ENCODE results near the gene APRT. TPM values are rescaled to one million over a fixed set of nuclear protein-coding genes. Genes with fewer than 3 reads are reported as not detected.

The APRT gene
- total RNA-seq, 2 experiments from 2014 or later: 140 to 141 TPM

DNA sequence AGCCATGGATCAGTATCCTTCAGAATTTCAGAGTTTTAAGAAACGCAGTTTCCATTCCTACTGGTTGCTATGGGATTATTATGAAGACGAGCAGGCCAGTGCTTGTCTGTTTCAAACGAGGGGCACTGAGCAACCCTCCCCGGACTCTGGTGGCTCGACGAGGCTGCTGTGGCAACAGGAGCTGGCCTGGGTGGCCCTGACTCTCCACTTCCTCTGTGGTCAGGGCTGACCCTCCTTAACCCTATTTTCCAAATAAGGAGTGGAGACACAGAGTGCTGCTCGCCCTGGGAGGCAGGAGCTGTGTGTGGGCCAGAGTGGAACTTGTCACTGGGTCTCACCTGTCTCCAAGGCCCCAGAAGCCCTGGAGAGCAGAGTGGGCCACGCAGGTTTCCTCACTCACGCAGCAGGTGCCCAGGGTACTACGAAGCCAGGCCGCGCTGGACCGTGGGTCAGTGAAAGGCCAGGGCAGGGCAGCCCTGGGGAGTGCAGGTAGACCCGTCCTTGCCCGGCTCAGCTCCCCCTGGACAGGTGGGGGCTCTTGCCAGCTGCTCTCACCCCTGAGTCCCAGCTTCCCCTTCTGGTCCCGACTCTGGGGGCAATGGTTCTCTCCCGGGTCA is 41.7 kb upstream of the APRT start:
- DNase-seq (no peak), ATAC-seq (no peak)
- CTCF ChIA-PET: no interaction called here
- Mint-ChIP-seq H3K9me3 (ENCODE audit: insufficient read depth) (no peaks in the 10 kb centered on the region), H3K36me3 (ENCODE audit: low read depth) (peaks cover 5% of the 10 kb centered on the region), H3K27me3 (ENCODE audit: low read depth) (no peaks in the 10 kb centered on the region), H3K4me1 (ENCODE audit: low read depth) (peaks cover 25% of the 10 kb centered on the region), H3K27ac (no peak overlapping the region), H3K4me3 (no peak overlapping the region)
- POLR2A ChIA-PET: interaction anchor here (0.5 to 1.2 kb wide), 2 partner anchors 41 to 806 kb away, joined by 3 to 4 read pairs; partner anchors contain the start of gene APRT

DNA sequence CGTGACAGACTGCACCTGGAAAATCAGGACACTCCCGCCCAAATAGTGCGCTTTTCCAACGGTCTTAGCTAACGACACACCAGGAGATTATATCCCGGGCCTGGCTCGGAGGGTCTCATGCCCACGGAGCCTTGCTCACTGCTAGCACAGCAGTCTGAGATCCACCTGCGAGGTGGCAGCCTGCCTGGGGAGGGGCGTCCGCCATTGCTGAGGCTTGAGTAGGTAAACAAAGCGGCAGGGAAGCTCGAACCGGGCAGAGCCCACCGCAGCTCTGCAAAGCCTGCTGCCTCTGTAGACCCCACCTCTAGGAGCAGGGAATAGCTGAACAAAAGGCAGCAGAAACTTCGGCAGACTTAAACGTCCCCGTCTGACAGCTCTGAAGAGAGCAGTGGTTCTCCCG is 39.9 kb upstream of the APRT start:
- DNase-seq (no peak), ATAC-seq (no peak)
- ChIA-PET CTCF (no interaction called here), POLR2A (no interaction called here)
- Mint-ChIP-seq H3K4me3 (no peak overlapping the region), H3K27ac (no peak overlapping the region), H3K27me3 (ENCODE audit: low read depth) (no peaks in the 10 kb centered on the region), H3K4me1 (ENCODE audit: low read depth) (peaks cover 17% of the 10 kb centered on the region), H3K36me3 (ENCODE audit: low read depth) (peaks cover 3% of the 10 kb centered on the region), H3K9me3 (ENCODE audit: insufficient read depth) (no peaks in the 10 kb centered on the region)

DNA sequence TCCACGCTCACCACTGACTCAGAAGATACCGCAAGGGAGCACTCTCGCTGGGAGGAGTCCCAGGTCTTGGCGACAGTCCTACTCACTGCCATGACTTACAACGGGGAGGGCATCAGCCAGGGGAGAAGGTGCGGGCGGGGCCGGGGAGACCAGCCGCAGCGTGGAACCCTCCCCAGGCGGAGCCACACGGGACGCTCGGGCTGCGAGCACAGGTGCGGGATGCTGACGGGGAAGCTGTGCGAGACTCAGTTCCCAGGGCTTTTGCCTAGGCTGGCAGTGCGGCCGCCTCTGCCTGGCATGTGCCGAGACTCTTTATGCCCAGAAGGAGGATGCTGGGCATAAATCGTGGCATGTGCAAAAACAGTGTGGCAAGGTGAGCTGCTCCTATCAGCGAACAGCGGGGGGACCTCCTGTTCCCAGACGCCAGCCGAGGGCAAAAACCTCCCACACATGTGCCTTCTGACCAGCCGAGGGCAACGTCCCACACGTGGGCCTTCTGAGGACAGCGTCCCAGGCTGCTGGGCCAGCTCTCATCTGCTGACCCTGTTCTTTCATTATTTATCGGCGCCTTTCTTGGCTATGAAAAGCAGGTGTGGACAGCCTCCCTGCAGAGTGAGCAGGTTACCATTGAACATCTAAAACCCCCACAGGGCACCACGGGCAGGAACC is 38.9 kb upstream of the APRT start:
- peaks cover 13% of the 10 kb centered on the region for H3K4me1 Mint-ChIP-seq (ENCODE audit: low read depth)
- H3K27me3 Mint-ChIP-seq (ENCODE audit: low read depth): no peaks in the 10 kb centered on the region
- no peak overlapping the region for H3K27ac Mint-ChIP-seq
- no peak for ATAC-seq
- ChIA-PET CTCF (no interaction called here), POLR2A (no interaction called here)
- H3K4me3 Mint-ChIP-seq: no peak overlapping the region
- no peaks in the 10 kb centered on the region for H3K9me3 Mint-ChIP-seq (ENCODE audit: insufficient read depth)
- H3K36me3 Mint-ChIP-seq (ENCODE audit: low read depth): peaks cover 3% of the 10 kb centered on the region
- DNase-seq: no peak

DNA sequence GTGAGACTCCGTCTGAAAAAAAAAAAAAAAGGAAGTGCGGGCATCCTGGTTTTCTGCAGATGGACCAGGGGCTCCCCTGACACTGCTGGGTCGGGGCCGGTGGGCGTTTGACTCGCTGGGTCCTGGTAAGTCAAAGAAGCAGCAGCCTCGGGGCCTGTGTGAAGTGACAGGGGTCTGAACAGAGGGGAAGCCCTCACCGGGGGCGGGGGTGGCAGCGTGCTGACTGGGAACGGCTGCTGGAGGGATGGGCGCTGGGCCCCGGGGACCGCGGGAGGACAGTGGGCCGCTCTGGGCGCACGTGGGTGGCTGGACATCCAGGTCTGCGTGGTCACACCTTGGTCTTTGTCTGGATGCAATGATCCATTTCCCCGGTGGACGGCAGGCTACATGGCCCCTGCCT is 36.8 kb upstream of the APRT start:
- Mint-ChIP-seq H3K4me3 (no peak overlapping the region), H3K36me3 (ENCODE audit: low read depth) (no peaks in the 10 kb centered on the region), H3K4me1 (ENCODE audit: low read depth) (no peaks in the 10 kb centered on the region), H3K27me3 (ENCODE audit: low read depth) (no peaks in the 10 kb centered on the region), H3K27ac (no peak overlapping the region), H3K9me3 (ENCODE audit: insufficient read depth) (no peaks in the 10 kb centered on the region)
- ATAC-seq (no peak), DNase-seq (no peak)
- ChIA-PET CTCF (no interaction called here), POLR2A (no interaction called here)

DNA sequence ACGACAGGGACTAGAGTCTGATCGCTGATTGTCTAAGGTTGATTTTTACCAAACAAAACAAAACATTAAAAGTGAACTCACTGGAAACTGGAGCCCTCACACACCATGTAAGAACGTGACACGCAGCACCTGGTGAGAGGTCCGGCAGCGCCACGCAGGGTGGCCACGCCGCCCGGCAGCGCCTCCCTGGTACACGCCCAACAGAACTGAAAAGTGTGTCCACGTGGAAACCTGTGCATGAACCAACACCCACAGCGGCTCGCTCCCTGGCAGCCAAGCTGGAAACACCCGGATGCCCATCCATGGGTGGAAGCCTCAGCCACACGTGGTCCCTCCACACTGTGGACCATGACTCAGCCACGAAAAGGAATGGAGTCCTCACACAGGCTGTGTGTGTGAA is 35.9 kb upstream of the APRT start:
- CTCF ChIA-PET: no interaction called here
- no peaks in the 10 kb centered on the region for H3K4me1 Mint-ChIP-seq (ENCODE audit: low read depth)
- no peak overlapping the region for H3K27ac Mint-ChIP-seq

DNA sequence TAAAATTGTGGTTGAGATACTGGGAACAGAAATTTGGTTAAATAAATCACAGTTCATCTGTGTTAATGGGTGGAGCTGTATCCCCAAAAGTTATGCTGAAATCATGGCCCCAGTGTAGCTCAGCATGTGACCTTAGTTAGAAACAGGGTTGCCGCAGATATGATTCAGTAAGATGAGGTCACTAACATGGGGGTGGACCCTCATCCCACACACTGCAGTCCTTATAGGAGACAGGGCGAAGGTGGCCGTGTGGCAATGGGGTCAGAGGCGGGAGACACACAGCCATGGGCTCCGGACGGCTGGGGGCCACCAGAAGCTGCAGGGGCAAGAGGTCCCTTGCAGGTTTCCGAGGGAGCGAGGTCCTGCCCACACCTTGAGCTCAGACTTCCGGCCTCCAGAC is 34.4 kb upstream of the APRT start:
- Mint-ChIP-seq H3K27me3 (ENCODE audit: low read depth) (no peaks in the 10 kb centered on the region), H3K4me1 (ENCODE audit: low read depth) (no peaks in the 10 kb centered on the region), H3K36me3 (ENCODE audit: low read depth) (no peaks in the 10 kb centered on the region), H3K4me3 (no peak overlapping the region), H3K9me3 (ENCODE audit: insufficient read depth) (no peaks in the 10 kb centered on the region), H3K27ac (no peak overlapping the region)
- CTCF ChIA-PET: interaction anchor here (1.1 kb wide), 1 partner anchor 12 kb away, joined by 5 read pairs; no protein-coding TSS in a partner anchor
- no peak for DNase-seq
- no peak for ATAC-seq
- POLR2A ChIA-PET: interaction anchor here (1.2 kb wide), 1 partner anchor 11 kb away, joined by 3 read pairs; the partner anchor contains the start of genes GALNS and TRAPPC2L

More for the DNA sequence above, 35.9 kb upstream of the APRT start:
- Mint-ChIP-seq H3K4me3 (no peak overlapping the region), H3K27me3 (ENCODE audit: low read depth) (no peaks in the 10 kb centered on the region), H3K9me3 (ENCODE audit: insufficient read depth) (no peaks in the 10 kb centered on the region), H3K36me3 (ENCODE audit: low read depth) (no peaks in the 10 kb centered on the region)
- no peak for ATAC-seq
- DNase-seq: no peak
- POLR2A ChIA-PET: no interaction called here

DNA sequence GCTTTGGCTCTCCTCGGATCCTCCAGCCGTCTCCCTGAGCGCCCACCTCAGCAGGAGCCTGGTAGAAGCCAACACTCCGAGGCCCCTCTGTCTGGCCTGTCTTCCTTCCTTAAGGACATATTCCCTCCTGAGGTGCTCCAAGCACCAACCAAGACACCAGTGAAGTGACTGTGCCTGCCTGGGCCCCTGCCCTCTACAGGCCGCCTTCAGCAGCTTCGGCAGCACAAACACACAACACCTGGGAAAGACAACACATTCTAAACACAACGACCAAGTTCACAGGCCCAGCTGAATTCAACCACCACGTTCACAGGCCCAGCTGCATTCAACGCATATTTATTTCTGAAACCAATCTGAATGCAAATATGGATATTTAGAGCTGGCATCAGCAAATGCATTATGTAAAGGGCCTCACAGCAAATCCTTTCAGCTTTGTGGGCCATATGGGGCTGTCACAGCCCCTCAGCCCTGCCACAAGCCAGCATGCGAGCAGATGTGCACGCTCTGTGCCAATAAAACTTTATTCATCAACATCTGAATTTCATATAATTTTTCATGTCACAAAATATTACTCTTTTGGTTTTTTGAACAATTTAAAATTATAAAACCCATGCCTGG is 32.8 kb upstream of the APRT start:
- no peak overlapping the region for H3K4me3 Mint-ChIP-seq
- DNase-seq (no peak), ATAC-seq (no peak)
- H3K4me1 Mint-ChIP-seq (ENCODE audit: low read depth): no peaks in the 10 kb centered on the region
- H3K27ac Mint-ChIP-seq: no peak overlapping the region
- POLR2A ChIA-PET: interaction anchor here (0.6 kb wide), 1 partner anchor 18 kb away, joined by 3 read pairs; no protein-coding TSS in a partner anchor
- H3K36me3 Mint-ChIP-seq (ENCODE audit: low read depth): no peaks in the 10 kb centered on the region
- no peaks in the 10 kb centered on the region for H3K27me3 Mint-ChIP-seq (ENCODE audit: low read depth)
- CTCF ChIA-PET: no interaction called here
- H3K9me3 Mint-ChIP-seq (ENCODE audit: insufficient read depth): no peaks in the 10 kb centered on the region

DNA sequence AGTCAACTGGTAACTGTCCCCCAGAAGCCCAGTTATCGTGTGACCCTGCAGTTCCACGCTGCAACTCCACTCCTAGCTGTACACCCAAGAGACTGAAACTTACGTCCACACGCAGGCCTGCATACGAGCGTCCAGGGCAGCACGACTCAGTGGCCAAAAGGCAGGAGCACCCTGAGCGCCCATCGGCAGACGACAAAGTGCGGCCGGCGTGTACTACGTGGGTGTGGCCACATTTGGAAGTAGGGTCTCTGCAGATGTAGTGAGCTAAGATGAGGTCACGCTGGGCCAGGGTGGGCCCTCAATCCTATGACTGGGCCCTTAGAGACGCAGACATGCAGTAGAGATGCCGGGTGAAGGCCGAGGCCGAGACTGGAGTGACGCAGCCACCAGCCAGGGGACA is 31.5 kb upstream of the APRT start:
- CTCF ChIA-PET: no interaction called here
- DNase-seq (no peak), ATAC-seq (no peak)
- Mint-ChIP-seq H3K4me1 (ENCODE audit: low read depth) (no peaks in the 10 kb centered on the region), H3K27me3 (ENCODE audit: low read depth) (no peaks in the 10 kb centered on the region), H3K9me3 (ENCODE audit: insufficient read depth) (no peaks in the 10 kb centered on the region), H3K27ac (no peak overlapping the region), H3K36me3 (ENCODE audit: low read depth) (no peaks in the 10 kb centered on the region), H3K4me3 (no peak overlapping the region)
- POLR2A ChIA-PET: interaction anchor here (0.7 kb wide), 1 partner anchor 13 kb away, joined by 3 read pairs; the partner anchor contains the start of genes GALNS and TRAPPC2L

DNA sequence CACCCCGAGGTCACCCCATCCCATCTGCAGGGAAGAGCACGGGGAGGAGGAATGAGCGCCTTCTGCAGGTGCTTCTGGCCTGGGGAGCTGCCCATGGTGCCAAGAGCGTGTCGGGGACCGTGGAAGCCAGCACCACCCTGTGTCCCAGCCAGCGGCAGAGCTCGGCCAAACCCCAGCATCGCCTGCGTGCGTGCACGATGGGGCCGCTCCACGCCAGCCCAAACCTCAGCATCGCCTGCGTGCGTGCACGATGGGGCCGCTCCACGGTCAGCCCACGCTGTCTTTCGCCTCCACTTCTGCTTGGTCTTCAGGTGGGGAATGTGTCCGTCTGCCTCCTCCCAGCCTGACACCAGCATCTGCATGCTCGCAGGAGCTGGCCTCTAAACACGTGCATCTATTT is 31.1 kb upstream of the APRT start:
- Mint-ChIP-seq H3K36me3 (ENCODE audit: low read depth) (no peaks in the 10 kb centered on the region), H3K9me3 (ENCODE audit: insufficient read depth) (no peaks in the 10 kb centered on the region), H3K27ac (no peak overlapping the region), H3K27me3 (ENCODE audit: low read depth) (no peaks in the 10 kb centered on the region), H3K4me3 (no peak overlapping the region), H3K4me1 (ENCODE audit: low read depth) (no peaks in the 10 kb centered on the region)
- ChIA-PET POLR2A (no interaction called here), CTCF (no interaction called here)
- ATAC-seq (no peak), DNase-seq (no peak)

DNA sequence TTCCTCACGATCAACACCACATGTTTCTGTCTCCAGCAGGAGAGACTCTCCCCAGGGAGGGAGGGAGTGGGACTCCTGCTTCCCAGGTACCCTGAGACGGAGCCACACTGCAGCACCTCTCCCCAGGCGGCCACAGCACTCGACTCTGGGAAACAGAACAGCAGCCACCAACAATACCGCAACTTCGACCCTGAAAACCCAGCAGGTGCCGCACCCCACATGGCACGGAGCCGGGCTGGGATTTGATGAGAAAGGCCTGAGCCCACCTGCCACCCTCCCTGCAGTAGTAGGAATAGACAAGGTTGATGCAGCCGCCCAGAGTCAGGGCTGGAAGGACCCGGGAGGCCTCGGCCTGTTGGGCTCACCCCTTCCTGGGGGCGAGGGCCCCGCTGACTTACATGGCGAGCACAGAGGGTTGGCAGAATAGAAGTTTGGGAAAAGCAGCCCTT is 30.6 kb upstream of the APRT start:
- no peaks in the 10 kb centered on the region for H3K27me3 Mint-ChIP-seq (ENCODE audit: low read depth)
- ATAC-seq (no peak), DNase-seq (no peak)
- H3K4me3 Mint-ChIP-seq: no peak overlapping the region
- ChIA-PET CTCF (no interaction called here), POLR2A (no interaction called here)
- H3K9me3 Mint-ChIP-seq (ENCODE audit: insufficient read depth): no peaks in the 10 kb centered on the region
- no peaks in the 10 kb centered on the region for H3K4me1 Mint-ChIP-seq (ENCODE audit: low read depth)
- H3K36me3 Mint-ChIP-seq (ENCODE audit: low read depth): no peaks in the 10 kb centered on the region
- H3K27ac Mint-ChIP-seq: no peak overlapping the region

DNA sequence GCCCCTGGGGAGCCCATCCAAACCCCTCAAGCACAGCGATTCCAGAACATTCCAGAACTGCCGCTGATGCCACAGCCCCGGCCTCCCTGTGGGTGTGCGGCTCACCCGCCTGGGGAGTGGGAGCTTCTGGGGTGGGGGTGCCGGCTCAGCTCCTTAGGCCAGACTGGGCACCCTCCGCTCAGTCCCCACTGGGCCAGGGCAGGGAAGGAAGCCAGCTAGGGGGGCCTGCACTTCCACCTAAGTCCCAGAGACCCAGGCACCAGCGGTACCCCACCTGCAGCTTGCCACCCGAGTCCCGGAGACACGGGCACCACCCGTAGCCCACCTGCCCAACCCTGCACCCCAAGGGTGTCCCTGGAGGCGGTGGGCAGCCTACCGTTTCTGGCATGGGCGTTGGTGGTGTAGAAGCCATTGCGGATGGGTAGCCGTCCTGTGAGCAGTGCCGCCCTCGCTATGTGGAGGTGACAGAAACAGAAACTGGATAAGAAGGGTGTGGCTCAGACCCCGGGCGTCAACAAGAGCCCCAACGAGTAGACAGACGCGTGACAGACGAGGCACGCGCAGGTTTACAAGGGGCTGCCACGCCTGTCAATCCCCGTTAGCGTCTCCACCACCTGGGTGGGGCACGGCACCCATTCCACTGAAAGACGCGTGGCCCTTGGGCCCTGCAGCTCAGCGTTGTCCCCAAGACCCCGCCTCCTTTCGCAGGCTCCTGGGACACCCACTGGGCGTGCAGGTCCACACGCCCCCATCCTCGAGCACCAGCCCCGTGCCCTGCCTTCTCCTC is 30.0 kb upstream of the APRT start:
- CTCF ChIA-PET: no interaction called here
- no peaks in the 10 kb centered on the region for H3K36me3 Mint-ChIP-seq (ENCODE audit: low read depth)
- POLR2A ChIA-PET: no interaction called here

More for the DNA sequence above, 30.0 kb upstream of the APRT start:
- Mint-ChIP-seq H3K27me3 (ENCODE audit: low read depth) (no peaks in the 10 kb centered on the region), H3K9me3 (ENCODE audit: insufficient read depth) (no peaks in the 10 kb centered on the region), H3K27ac (no peak overlapping the region), H3K4me1 (ENCODE audit: low read depth) (no peaks in the 10 kb centered on the region), H3K4me3 (no peak overlapping the region)
- ATAC-seq: no peak
- DNase-seq: no peak

All from activated CD8-positive, alpha-beta T cell treated with anti-CD3 and anti-CD28 coated beads, Interleukin-2, amount 10 ng/mL, durations not matched to agents 7 days and 5 days (primary cell).